K562 (cell line): ENCODE measurements around the gene PDE8A. TPM values are rescaled to one million over a fixed set of nuclear protein-coding genes. Genes with fewer than 3 reads are reported as not detected.

Source experiments
- ELF4 ChIP-seq: fragments of 450-650 bp; formaldehyde crosslinking; IDR thresholded peaks from 2 replicates; pipeline ENCODE4 v1.4.0; 2022; ENCODE audit warnings: missing genetic modification characterization
- EP400 ChIP-seq: fragments of 450-650 bp; IDR thresholded peaks from 2 replicates; pipeline ENCODE4 v1.6.1; 2017; ENCODE audit warnings: antibody characterized with exemption, mild to moderate bottlenecking, moderate library complexity
- ID3 ChIP-seq, 2 experiments: fragments of 250-450 bp in 1 of 2; fragments of 450-650 bp in 1 of 2; sonication (Bioruptor Pico) in 1 of 2; IDR thresholded peaks; 2 replicates each; pipeline versions ENCODE4 v1.6.1 to v1.8.0; 2016 to 2021; ENCODE audit warnings: mild to moderate bottlenecking in 2 of 2, moderate library complexity in 2 of 2, missing compliant biosample characterization in 1 of 2, missing genetic modification characterization in 1 of 2
- RBM14 ChIP-seq: fragments of 200-400 bp; formaldehyde crosslinking; IDR thresholded peaks from 2 replicates; pipeline ENCODE4 v1.6.1; 2018; ENCODE audit warnings: low read depth, mild to moderate bottlenecking, low read length, moderate library complexity, borderline replicate concordance; ENCODE audit not compliant: insufficient read depth
- SMARCE1 ChIP-seq: fragments of 450-650 bp; IDR thresholded peaks from 2 replicates; pipeline ENCODE4 v1.7.1; 2016; ENCODE audit warnings: mild to moderate bottlenecking
- TEAD2 ChIP-seq: fragments of 450-650 bp; IDR thresholded peaks from 2 replicates; pipeline ENCODE4 v1.6.1; 2016; ENCODE audit warnings: missing genetic modification characterization, control low read depth, missing compliant biosample characterization
- TOE1 ChIP-seq, 2 experiments: fragments of 450-650 bp in 1 of 2; sonication (generic) in 1 of 2; formaldehyde crosslinking in 1 of 2; IDR thresholded peaks; 2 replicates each; pipeline versions ENCODE4 v1.7.1 to v1.8.0; 2016 to 2022; ENCODE audit warnings: borderline replicate concordance in 2 of 2, mild to moderate bottlenecking in 2 of 2, antibody characterized with exemption in 1 of 2, inconsistent platforms in 1 of 2, low read depth in 1 of 2, missing genetic modification reagents in 1 of 2, moderate library complexity in 1 of 2
- U2AF1 ChIP-seq: fragments of 200-400 bp; formaldehyde crosslinking; optimal IDR thresholded peaks from 2 replicates; pipeline ENCODE3; 2017; ENCODE audit warnings: mild to moderate bottlenecking, low read depth, low read length, moderate library complexity
- ZNF518B ChIP-seq: fragments of 250-450 bp; sonication (Bioruptor Pico); IDR thresholded peaks from 2 replicates; pipeline ENCODE4 v1.5.0; 2021; ENCODE audit warnings: mild to moderate bottlenecking, moderate library complexity
- polyA plus RNA-seq, 8 experiments: library from polyadenylated mRNA; depleted of rRNA in 4 of 8; stranded (reverse) in 5 of 8; unstranded in 3 of 8; fragments of >200 nt; fragmentation: Nextera tagmentation in 2 of 8; fragmentation: Illumina TruSeq in 1 of 8; extraction: Ambion mirVana in 2 of 8; extraction: Trizol in 1 of 8; gene quantifications; 2 replicates each; pipeline versions ENCODE4 v1.2.1 to v1.2.3, GENCODE V29; 2011 to 2014; ENCODE audit warnings: inconsistent platforms in 1 of 8, missing spikeins in 1 of 8
- total RNA-seq, 7 experiments: library from RNA; depleted of rRNA in 6 of 7; stranded (reverse); fragments of >200 nt in 6 of 7; fragmentation: Illumina TruSeq in 2 of 7; extraction: Trizol in 2 of 7; gene quantifications; 2 replicates each; pipeline versions ENCODE4 v1.2.1 to v1.2.3, GENCODE V29; 2011 to 2021; ENCODE audit warnings: low replicate concordance in 1 of 7
- TF ChIP-seq, protein P1 (sequence below), 2 experiments: fragments of 450-650 bp; conservative IDR thresholded peaks; 2 replicates each; pipeline ENCODE4 v1.6.1; 2017; ENCODE audit warnings: mild to moderate bottlenecking in 2 of 2, moderate library complexity in 2 of 2
- TF ChIP-seq, protein P2 (sequence below): fragments of 200-800 bp; sonication (Bioruptor generic); IDR thresholded peaks from 2 replicates; pipeline ENCODE4 v1.6.1; 2017; ENCODE audit warnings: missing genetic modification characterization, missing compliant biosample characterization
- TF ChIP-seq, protein P3 (sequence below): fragments of 200-800 bp; sonication (Bioruptor generic); IDR thresholded peaks from 2 replicates; pipeline ENCODE4 v1.6.1; 2016; ENCODE audit warnings: missing genetic modification characterization, missing compliant biosample characterization

The PDE8A gene
- total and polyA plus RNA-seq, 9 of the 15 experiments (the other 6 are each of a cell fraction or from before 2014, with no cell fraction given): 5.9 to 40.3 (median 19.8) TPM

DNA sequence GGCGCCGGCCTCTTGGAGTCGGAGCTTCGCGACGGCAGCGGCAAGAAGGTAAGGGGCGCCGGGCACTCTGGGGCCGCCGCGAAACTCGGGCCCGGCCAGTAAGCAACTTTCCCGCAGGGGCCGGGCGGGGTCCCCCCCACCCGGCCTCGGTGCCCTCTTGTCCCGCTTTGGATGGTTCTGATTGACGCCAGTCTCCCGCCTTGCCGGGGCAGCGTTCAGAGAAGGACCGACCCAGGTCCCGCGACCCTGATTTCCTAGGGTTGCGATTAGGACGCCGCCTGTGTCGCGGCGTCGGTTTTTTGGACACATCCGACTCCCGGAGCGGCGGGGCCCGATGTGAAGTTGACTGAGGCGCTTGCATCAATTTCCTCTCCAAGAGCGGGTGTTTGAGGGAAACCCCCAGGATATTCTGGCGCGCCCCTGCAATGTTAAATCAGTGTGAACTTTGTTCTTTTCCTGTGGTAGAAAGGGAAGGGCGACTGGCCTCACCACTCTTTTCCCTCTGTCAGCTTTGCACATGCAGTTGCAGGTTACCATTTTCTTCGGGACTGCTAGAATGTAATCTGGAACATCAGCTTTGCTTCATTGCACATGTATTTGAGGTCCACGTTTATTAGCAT is 755 bp downstream of the PDE8A start (continued):
- no peak for TF ChIP-seq U2AF1
- TF ChIP-seq, protein P1, sequence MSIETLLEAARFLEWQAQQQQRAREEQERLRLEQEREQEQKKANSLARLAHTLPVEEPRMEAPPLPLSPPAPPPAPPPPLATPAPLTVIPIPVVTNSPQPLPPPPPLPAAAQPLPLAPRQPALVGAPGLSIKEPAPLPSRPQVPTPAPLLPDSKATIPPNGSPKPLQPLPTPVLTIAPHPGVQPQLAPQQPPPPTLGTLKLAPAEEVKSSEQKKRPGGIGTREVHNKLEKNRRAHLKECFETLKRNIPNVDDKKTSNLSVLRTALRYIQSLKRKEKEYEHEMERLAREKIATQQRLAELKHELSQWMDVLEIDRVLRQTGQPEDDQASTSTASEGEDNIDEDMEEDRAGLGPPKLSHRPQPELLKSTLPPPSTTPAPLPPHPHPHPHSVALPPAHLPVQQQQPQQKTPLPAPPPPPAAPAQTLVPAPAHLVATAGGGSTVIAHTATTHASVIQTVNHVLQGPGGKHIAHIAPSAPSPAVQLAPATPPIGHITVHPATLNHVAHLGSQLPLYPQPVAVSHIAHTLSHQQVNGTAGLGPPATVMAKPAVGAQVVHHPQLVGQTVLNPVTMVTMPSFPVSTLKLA (conservative IDR thresholded peaks at IDR 0.05): peak; percentile 44 to 59; a peak in 3 of 4 replicates
- 0 out of 2 replicates have a peak, but pooled peaks have one; percentile 12 for TF ChIP-seq SMARCE1
- no peak for TF ChIP-seq TOE1 (IDR thresholded peaks at IDR 0.05; ENCODE audit: borderline replicate concordance)
- TF ChIP-seq TOE1 (CRISPR knock-in tag; IDR thresholded peaks at IDR 0.05; ENCODE audit: borderline replicate concordance, low read depth): no peak
- TF ChIP-seq TEAD2: 0 out of 2 replicates have a peak, but pooled peaks have one; percentile 13
- TF ChIP-seq, protein P2, sequence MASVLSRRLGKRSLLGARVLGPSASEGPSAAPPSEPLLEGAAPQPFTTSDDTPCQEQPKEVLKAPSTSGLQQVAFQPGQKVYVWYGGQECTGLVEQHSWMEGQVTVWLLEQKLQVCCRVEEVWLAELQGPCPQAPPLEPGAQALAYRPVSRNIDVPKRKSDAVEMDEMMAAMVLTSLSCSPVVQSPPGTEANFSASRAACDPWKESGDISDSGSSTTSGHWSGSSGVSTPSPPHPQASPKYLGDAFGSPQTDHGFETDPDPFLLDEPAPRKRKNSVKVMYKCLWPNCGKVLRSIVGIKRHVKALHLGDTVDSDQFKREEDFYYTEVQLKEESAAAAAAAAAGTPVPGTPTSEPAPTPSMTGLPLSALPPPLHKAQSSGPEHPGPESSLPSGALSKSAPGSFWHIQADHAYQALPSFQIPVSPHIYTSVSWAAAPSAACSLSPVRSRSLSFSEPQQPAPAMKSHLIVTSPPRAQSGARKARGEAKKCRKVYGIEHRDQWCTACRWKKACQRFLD (CRISPR knock-in tag): no peak
- no peak for TF ChIP-seq ELF4 (CRISPR knock-in tag)
- TF ChIP-seq RBM14: no peak
- TF ChIP-seq, protein P3, sequence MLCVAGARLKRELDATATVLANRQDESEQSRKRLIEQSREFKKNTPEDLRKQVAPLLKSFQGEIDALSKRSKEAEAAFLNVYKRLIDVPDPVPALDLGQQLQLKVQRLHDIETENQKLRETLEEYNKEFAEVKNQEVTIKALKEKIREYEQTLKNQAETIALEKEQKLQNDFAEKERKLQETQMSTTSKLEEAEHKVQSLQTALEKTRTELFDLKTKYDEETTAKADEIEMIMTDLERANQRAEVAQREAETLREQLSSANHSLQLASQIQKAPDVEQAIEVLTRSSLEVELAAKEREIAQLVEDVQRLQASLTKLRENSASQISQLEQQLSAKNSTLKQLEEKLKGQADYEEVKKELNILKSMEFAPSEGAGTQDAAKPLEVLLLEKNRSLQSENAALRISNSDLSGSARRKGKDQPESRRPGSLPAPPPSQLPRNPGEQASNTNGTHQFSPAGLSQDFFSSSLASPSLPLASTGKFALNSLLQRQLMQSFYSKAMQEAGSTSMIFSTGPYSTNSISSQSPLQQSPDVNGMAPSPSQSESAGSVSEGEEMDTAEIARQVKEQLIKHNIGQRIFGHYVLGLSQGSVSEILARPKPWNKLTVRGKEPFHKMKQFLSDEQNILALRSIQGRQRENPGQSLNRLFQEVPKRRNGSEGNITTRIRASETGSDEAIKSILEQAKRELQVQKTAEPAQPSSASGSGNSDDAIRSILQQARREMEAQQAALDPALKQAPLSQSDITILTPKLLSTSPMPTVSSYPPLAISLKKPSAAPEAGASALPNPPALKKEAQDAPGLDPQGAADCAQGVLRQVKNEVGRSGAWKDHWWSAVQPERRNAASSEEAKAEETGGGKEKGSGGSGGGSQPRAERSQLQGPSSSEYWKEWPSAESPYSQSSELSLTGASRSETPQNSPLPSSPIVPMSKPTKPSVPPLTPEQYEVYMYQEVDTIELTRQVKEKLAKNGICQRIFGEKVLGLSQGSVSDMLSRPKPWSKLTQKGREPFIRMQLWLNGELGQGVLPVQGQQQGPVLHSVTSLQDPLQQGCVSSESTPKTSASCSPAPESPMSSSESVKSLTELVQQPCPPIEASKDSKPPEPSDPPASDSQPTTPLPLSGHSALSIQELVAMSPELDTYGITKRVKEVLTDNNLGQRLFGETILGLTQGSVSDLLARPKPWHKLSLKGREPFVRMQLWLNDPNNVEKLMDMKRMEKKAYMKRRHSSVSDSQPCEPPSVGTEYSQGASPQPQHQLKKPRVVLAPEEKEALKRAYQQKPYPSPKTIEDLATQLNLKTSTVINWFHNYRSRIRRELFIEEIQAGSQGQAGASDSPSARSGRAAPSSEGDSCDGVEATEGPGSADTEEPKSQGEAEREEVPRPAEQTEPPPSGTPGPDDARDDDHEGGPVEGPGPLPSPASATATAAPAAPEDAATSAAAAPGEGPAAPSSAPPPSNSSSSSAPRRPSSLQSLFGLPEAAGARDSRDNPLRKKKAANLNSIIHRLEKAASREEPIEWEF (CRISPR knock-in tag): no peak
- peak; percentile 21; the same call in 1 of the 2 replicates for TF ChIP-seq EP400
- no peak for TF ChIP-seq ID3 (CRISPR knock-in tag; IDR thresholded peaks at IDR 0.05)
- no peak for TF ChIP-seq ID3 (tag; IDR thresholded peaks at IDR 0.05)
- no peak for TF ChIP-seq ZNF518B (CRISPR knock-in tag)
